Measurements from ENCODE around the gene HOXB1. TPM values are rescaled to one million over a fixed set of nuclear protein-coding genes. Genes with fewer than 3 reads are reported as not detected.

HOXB1 gene
- not detected in 2 replicates for total RNA-seq (2014; rRNA removed; shearing (Covaris generic))
- not detected in 2 replicates for polyA plus RNA-seq (2015; cell fraction: cytosol; rRNA removed)
- polyA plus RNA-seq (2015; cell fraction: nucleus; rRNA removed), result not detected in 2 replicates

GRCh38 chr17:48530887-48531272 is at the start of gene HOXB1:
HOXB1 (minus strand) TSS chr17:48531011; CDS start chr17:48530904, 107 bp downstream.
- no peak for DNase-seq (ENCODE audit: low read depth)

- DNase-seq (ENCODE audit: low read depth), result no peak
Observed at GRCh38 chr17:48579760-48580554, 49.1 kb upstream of the HOXB1 start.

DNA sequence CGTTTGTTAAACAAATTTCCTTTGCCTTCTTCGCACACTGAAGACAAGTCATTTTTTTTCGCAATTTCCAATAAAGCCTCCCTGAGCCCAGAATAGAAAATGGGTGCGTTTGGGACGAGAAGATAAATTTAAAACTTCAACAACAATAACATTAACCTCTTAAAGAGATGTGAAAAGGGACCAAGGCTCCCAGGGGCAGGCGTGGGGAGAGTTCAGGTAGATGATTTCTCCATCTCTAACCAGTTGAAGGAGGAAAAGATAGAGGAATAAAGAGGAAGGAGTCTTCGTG is 48.6 kb upstream of the HOXB1 start:
- no peak for DNase-seq (ENCODE audit: low read depth)

- no peak for DNase-seq (ENCODE audit: low read depth)
Observed at GRCh38 chr17:48578616-48579470, 48.0 kb upstream of the HOXB1 start.

GRCh38 chr17:48577946-48578615 is 47.3 kb upstream of the HOXB1 start, which contains the start of gene HOXB4:
HOXB4 (minus strand) TSS chr17:48578350; CDS start chr17:48578319, 31 bp downstream.
- DNase-seq (ENCODE audit: low read depth), result peak; percentile 54

- DNase-seq (ENCODE audit: low read depth), result no peak
Observed at GRCh38 chr17:48577330-48577945, 46.6 kb upstream of the HOXB1 start.

DNA sequence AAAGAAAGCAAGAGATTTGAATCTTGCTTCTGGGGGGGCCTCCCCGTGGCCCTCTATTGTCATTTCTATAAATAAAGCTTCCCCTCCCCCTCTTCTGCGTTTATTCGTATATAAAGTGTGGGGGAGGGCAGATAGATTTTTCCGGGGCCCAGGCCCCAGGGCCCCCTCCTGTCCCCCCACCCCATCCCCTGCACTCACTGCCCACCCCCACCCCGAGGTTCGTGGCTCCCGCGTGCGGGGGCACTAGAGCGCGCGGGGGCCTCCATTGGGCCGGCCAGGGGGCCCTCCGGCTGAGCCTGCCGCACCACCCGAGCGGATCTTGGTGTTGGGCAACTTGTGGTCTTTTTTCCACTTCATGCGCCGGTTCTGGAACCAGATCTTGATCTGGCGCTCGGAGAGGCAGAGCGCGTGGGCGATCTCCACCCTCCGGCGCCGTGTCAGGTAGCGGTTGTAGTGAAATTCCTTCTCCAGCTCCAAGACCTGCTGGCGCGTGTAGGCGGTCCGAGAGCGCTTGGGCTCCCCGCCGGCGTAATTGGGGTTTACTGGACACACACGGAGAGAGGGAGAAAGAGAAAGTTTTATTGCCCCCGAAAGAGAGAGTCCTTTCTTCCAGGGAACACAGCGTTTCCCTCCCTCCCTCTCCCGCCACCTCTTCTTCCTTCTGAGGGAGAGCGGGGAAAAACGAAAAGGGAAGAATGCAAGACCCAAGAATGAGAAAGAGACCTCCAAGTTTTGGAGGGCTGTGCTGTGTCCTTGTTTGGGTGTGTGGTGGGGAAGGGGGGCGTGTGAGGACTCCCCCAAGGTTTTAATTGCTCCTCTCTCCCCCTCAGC is 45.9 kb upstream of the HOXB1 start:
- DNase-seq (ENCODE audit: low read depth), result no peak

DNA sequence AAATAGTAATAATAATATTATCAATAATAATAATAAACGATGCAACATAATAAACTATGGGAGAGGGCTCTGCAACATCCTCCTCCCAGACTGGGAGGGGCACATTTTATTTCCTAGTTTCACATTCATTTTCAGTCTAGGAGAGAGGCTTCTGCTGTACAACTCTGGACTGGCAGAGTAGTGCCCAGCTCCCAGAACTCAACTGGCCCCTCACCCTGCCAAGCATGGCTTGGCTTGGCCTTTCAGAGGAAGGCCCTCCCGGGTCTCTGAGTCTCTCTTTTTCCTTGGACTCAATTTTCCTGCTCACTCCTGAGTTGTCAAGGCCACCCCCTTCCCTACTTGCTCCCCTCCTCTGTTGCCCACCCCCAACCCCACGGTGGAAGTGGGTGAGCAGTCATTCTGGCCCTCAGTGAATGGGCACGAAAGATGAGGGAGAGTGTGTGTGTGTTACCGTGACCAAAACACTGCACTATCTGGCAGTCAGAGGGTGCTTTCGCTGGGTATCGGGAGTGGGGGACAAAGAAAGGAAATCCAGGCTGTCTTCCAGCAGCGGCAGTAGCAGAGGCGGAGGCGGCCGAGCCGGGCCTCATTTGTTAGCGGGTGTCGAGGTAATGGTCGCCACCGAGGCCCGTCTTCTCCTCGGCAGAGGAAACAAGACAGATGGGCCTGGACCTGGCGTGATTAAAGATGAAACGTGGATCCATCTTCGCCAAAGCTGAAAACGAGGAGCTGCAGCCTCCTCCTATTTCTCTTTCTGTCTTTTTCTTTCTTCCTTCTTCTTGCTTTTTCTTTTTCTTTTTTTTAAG is 45.1 kb upstream of the HOXB1 start:
- no peak for DNase-seq (ENCODE audit: low read depth)

DNA sequence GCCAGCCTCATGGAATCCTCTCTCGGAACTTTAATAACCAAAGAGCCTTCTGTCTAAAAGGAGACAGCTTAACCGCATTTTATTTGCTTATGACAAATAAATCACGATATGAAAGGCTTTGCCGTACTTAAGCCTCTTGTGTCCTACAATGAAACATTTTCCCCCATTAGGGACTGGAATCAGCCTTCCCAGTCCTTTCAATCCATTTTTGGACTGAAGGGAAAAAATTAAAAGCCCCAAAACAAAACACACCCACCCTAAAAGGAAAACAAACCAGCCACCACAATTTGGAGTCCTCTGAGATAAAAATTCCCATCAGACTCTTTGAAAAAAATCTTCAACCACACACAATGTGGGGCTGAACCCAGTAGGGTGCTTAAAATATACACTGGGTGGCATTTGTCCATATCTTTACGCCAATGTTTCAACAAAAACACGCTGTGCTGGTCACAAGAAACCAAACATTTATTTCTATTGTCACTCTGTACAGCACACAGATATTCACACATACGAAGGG is 44.3 kb upstream of the HOXB1 start:
- no peak for DNase-seq (ENCODE audit: low read depth)

GRCh38 chr17:48574505-48575065 is 43.8 kb upstream of the HOXB1 start:
- no peak for DNase-seq (ENCODE audit: low read depth)

DNA sequence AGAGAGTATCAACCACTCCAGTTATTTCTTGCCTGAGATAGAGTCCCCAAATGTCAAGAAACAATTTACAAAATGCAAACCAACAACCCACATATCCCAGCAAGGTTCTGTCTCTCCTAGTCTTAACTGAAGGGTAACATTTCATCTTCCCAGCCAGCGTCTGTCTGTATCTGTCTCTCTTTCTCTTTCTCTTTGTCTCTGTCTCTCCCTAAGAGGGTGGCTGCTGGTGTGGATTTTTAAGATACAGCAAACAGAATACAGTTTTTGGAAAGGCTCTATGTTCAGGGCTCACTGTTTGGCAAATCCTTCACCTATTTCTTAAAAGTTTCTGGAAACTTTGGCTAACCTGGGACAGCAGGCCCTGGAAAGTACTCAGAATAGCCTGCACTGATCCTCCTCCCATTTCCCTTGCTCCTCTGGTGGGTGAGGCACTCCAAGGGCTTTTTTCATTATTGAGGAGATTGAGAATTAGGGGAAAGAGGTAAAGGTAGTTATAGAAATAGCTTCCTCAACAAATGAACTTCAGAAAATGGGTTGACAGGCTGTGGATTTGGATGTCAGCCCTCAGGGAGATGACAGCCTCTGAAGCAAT is 41.1 kb upstream of the HOXB1 start:
- DNase-seq (ENCODE audit: low read depth), result no peak

DNA sequence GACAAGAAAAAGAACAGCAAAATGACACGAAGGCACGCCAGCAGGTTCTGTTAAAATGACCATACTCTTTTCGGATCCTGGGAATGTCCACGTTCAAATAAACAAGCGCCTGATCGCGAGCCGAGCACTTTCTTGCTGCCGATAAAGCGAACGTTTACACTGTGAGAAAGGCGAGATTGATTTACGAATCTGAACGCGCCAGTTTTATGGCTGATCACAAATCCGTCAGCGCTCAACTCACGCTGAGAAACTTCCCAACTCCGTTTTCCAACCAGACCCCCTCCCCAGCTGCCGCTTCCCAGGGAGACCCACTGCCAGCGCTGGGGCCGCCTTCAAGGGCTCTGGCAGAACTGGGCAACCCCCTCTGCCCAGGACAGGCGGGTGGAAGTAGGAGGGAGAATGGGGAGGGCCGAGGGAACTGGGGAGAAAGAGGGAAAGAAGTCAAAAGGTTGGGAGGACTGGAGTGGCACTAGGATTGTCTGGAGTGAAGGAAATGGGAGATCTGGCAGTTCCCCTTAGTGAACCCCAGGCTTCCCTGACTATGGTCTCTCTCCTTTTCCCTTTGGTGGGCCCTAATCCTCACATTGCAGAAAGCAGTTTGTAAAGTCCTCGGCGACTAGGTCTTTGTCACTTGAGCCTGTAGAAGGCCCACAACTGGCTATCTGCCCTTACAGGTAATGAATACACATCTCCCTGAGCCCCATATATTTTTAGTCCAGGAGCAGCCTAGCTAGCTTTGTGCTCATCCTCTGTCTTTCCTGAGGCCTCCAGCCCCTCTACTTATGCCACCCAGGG is 40.4 kb upstream of the HOXB1 start:
- DNase-seq (ENCODE audit: low read depth), result no peak

GRCh38 chr17:48570325-48571023 is 39.7 kb upstream of the HOXB1 start:
- DNase-seq (ENCODE audit: low read depth), result no peak

DNA sequence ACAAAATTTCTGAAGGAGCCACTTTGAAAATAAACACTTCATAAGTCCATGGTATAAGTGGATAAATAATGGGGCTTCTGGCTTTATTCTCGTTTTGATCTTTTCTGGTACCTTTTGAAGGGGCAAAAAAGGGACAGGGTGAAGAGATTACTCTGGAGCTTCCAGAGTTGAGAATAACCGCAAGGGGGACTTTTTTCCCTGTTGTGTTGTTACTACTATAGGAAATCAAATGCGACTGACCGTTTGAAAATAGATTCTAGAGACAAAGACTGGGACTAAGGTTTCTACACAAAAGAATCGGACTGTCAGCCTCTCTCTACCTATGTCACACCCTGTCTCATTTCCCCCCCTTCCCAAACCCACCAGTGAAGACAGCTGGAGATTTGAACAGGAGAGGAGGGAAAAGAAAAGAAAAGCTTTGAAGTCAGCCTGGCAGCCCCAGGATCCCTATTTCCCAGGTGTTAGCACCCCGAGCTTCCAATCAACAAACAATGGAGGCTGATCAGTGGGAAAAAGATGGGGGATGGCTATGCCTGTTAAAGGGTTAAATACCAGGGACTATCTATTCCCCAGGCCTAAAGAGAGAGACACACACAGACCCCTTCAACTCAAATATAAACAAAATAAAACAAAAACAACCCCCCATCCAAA is 39.0 kb upstream of the HOXB1 start:
- DNase-seq (ENCODE audit: low read depth), result no peak

DNA sequence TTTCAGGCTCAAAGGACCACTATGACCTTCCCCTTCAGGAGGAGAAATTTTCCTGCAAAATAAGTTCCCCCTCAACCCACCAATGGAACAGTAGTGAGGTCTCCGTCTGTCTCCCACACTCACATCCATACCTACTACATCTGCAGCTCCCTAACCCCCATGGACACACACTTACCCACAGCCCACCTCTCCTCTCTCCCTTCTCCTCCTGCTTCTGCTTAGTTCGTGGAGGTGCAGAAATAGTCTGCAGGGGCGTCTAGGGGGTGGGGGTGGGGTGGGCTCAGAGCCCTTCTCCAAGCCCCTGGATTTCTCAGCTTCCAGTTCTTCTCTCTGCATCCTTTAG is 38.4 kb upstream of the HOXB1 start:
- no peak for DNase-seq (ENCODE audit: low read depth)

DNA sequence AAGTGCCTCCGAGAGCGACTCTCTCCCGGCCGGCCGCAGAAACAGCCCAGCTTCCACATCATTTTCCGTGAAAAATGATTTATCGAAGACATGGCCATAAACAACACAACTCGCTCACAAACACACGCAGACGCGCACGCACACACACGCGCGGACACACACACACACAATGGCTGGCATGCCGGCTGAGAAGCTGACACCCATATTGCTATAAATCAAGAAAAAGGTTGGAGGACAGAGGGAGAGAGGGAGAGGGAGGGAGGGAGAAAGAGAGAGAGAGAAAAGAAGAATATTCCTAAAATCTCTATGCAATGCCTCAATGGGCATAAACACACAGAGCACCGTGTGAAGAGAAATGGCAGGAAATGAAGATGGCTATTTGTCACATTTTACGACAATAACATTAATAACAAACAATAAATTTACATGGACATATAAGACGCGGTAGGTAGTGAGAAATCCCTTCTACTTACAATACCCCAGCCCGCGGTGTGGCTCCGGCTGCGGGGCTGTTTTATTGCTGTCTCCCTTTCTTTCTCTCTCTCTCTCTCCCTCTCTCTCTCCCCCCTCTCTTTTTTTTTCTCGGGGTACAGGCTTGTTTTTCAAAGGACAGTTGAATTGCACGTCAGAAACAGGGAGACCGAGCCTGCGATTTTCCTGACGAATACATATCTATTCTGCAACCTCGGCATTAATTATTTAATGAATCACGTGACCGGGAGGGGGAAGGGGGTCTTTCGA is 37.9 kb upstream of the HOXB1 start:
- no peak for DNase-seq (ENCODE audit: low read depth)
